Prostate gland (tissue), 2 donors: ENCODE measurements around the gene PAK4.
"Not testable (repeated sequence)": the region's sequence is repeated elsewhere in the genome, so short reads cannot be mapped to it uniquely, and the experiment has no call there.

Experiments used
- POLR2A ChIP-seq: fragments of 450-650 bp; IDR thresholded peaks from one replicate; pipeline ENCODE4 v1.6.1; 2016; ENCODE audit warnings: antibody characterized with exemption, mild to moderate bottlenecking
- POLR2AphosphoS5 ChIP-seq: sonication (generic); formaldehyde crosslinking; IDR thresholded peaks from one replicate; pipeline ENCODE4 v1.6.1; 2017; ENCODE audit warnings: antibody characterized with exemption
- TF ChIP-seq, protein P1 (sequence below), 4 experiments: fragments of 200-600 bp in 2 of 4; fragments of 450-650 bp in 2 of 4; sonication (generic) in 2 of 4; IDR thresholded peaks; 1 replicate in 3 of 4; 2 replicates in 1 of 4; pipeline ENCODE4 v1.5.1; 2016 to 2019; ENCODE audit warnings: antibody characterized with exemption in 4 of 4, mild to moderate bottlenecking in 2 of 4, moderate library complexity in 2 of 4

DNA sequence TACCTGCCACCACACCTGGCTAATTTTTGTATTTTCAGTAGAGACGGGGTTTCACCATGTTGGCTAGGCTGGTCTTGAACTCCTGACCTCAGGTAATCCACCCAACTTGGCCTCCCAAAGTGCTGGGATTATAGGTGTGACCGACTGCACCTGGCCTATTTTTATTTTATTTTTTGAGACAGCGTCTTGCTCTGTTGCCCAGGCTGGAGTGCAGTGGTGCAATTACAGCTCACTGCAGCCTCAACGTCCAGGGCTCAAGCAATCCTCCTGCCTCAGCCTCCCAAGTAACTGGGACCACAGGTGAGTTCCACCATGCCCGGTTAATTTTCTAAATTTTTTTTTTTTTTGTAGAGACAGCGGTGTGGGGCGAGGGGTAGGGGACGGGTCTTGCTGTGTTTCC is 8.6 kb upstream of the PAK4 start:
- TF ChIP-seq POLR2A, POLR2AphosphoS5: not testable (repeated sequence)
- TF ChIP-seq, protein P1, sequence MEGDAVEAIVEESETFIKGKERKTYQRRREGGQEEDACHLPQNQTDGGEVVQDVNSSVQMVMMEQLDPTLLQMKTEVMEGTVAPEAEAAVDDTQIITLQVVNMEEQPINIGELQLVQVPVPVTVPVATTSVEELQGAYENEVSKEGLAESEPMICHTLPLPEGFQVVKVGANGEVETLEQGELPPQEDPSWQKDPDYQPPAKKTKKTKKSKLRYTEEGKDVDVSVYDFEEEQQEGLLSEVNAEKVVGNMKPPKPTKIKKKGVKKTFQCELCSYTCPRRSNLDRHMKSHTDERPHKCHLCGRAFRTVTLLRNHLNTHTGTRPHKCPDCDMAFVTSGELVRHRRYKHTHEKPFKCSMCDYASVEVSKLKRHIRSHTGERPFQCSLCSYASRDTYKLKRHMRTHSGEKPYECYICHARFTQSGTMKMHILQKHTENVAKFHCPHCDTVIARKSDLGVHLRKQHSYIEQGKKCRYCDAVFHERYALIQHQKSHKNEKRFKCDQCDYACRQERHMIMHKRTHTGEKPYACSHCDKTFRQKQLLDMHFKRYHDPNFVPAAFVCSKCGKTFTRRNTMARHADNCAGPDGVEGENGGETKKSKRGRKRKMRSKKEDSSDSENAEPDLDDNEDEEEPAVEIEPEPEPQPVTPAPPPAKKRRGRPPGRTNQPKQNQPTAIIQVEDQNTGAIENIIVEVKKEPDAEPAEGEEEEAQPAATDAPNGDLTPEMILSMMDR (IDR thresholded peaks at IDR 0.05) = not testable (repeated sequence)
